Measurements from ENCODE around the gene SOX11.

DNA sequence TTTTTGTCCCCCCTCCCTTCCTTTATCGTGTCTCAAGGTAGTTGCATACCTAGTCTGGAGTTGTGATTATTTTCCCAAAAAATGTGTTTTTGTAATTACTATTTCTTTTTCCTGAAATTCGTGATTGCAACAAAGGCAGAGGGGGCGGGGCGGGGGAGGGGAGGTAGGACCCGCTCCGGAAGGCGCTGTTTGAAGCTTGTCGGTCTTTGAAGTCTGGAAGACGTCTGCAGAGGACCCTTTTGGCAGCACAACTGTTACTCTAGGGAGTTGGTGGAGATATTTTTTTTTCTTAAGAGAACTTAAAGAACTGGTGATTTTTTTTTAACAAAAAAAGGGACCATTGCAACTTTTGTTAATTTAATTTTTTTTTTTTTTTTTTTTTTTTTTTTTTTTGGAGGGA, 2.1 kb downstream of the SOX11 start:
- TF ChIP-seq CTCF (IDR thresholded peaks at IDR 0.05) (no peak), EZH2 (IDR thresholded peaks at IDR 0.05; ENCODE audit: borderline replicate concordance, insufficient read depth, low read depth, low read length, poor library complexity, severe bottlenecking) (no peak)
